ENCODE data around the gene GLA.
A peak's percentile ranks its signal among the peaks of the same experiment; 100 is the strongest.

Gene GLA

GRCh38 chrX:101417981-101418841 lies 10.5 kb upstream of the GLA start:
- Histone ChIP-seq H3K36me3 (ENCODE audit: insufficient read depth, low read length) (no peaks in the 10 kb centered on the region), H3K4me3 (ENCODE audit: low read depth, low read length) (peak overlapping the region; percentile 77), H3K27me3 (ENCODE audit: insufficient read depth, low read length) (no peaks in the 10 kb centered on the region), H3K27ac (ENCODE audit: low read depth, low read length) (peak overlapping the region; percentile 45), H3K79me2 (ENCODE audit: control insufficient read depth, insufficient read depth, low read length, unreplicated experiment) (no peaks in the 10 kb centered on the region), H2AFZ (ENCODE audit: low read length, unreplicated experiment) (peak overlapping the region; percentile 91), H3K4me1 (ENCODE audit: control insufficient read depth, insufficient read depth, low read length, unreplicated experiment) (peaks cover 8% of the 10 kb centered on the region)

- Histone ChIP-seq H3K4me1 (ENCODE audit: control insufficient read depth, insufficient read depth, low read length, unreplicated experiment) (peaks cover 8% of the 10 kb centered on the region), H3K27ac (ENCODE audit: low read depth, low read length) (no peak overlapping the region), H3K36me3 (ENCODE audit: insufficient read depth, low read length) (no peaks in the 10 kb centered on the region), H2AFZ (ENCODE audit: low read length, unreplicated experiment) (peak overlapping the region; percentile 91), H3K4me3 (ENCODE audit: low read depth, low read length) (no peak overlapping the region), H3K79me2 (ENCODE audit: control insufficient read depth, insufficient read depth, low read length, unreplicated experiment) (peaks cover 6% of the 10 kb centered on the region), H3K27me3 (ENCODE audit: insufficient read depth, low read length) (no peaks in the 10 kb centered on the region)
Observed at GRCh38 chrX:101417190-101417589, 9.5 kb upstream of the GLA start.

GRCh38 chrX:101416691-101417090 lies 9.0 kb upstream of the GLA start:
- peaks cover 11% of the 10 kb centered on the region for H3K79me2 ChIP-seq (ENCODE audit: control insufficient read depth, insufficient read depth, low read length, unreplicated experiment)
- H3K4me3 ChIP-seq (ENCODE audit: low read depth, low read length) = no peak overlapping the region
- no peak overlapping the region for H2AFZ ChIP-seq (ENCODE audit: low read length, unreplicated experiment)
- H3K36me3 ChIP-seq (ENCODE audit: insufficient read depth, low read length) = no peaks in the 10 kb centered on the region
- H3K27me3 ChIP-seq (ENCODE audit: insufficient read depth, low read length) = no peaks in the 10 kb centered on the region
- H3K4me1 ChIP-seq (ENCODE audit: control insufficient read depth, insufficient read depth, low read length, unreplicated experiment) = peaks cover 8% of the 10 kb centered on the region
- H3K27ac ChIP-seq (ENCODE audit: low read depth, low read length) = no peak overlapping the region

GRCh38 chrX:101415180-101416145 lies 7.7 kb upstream of the GLA start:
- H3K36me3 ChIP-seq (ENCODE audit: insufficient read depth, low read length) = no peaks in the 10 kb centered on the region
- H3K4me3 ChIP-seq (ENCODE audit: low read depth, low read length) = peak overlapping the region; percentile 36; the same call in 1 of the 2 replicates
- no peak overlapping the region for H2AFZ ChIP-seq (ENCODE audit: low read length, unreplicated experiment)
- H3K4me1 ChIP-seq (ENCODE audit: control insufficient read depth, insufficient read depth, low read length, unreplicated experiment) = peaks cover 8% of the 10 kb centered on the region
- no peak overlapping the region for H3K27ac ChIP-seq (ENCODE audit: low read depth, low read length)
- H3K27me3 ChIP-seq (ENCODE audit: insufficient read depth, low read length) = no peaks in the 10 kb centered on the region
- H3K79me2 ChIP-seq (ENCODE audit: control insufficient read depth, insufficient read depth, low read length, unreplicated experiment) = peaks cover 19% of the 10 kb centered on the region

GRCh38 chrX:101411984-101412383 lies 4.3 kb upstream of the GLA start:
- H3K4me3 ChIP-seq (ENCODE audit: low read depth, low read length) = no peak overlapping the region
- H3K27ac ChIP-seq (ENCODE audit: low read depth, low read length) = no peak overlapping the region
- H3K36me3 ChIP-seq (ENCODE audit: insufficient read depth, low read length) = no peaks in the 10 kb centered on the region
- no peak overlapping the region for H2AFZ ChIP-seq (ENCODE audit: low read length, unreplicated experiment)
- peaks cover 43% of the 10 kb centered on the region for H3K79me2 ChIP-seq (ENCODE audit: control insufficient read depth, insufficient read depth, low read length, unreplicated experiment)
- H3K27me3 ChIP-seq (ENCODE audit: insufficient read depth, low read length) = no peaks in the 10 kb centered on the region
- H3K4me1 ChIP-seq (ENCODE audit: control insufficient read depth, insufficient read depth, low read length, unreplicated experiment) = peaks cover 4% of the 10 kb centered on the region

- Histone ChIP-seq H3K27me3 (ENCODE audit: insufficient read depth, low read length) (no peaks in the 10 kb centered on the region), H3K4me3 (ENCODE audit: low read depth, low read length) (peak overlapping the region; percentile 88), H3K4me1 (ENCODE audit: control insufficient read depth, insufficient read depth, low read length, unreplicated experiment) (peaks cover 4% of the 10 kb centered on the region), H3K79me2 (ENCODE audit: control insufficient read depth, insufficient read depth, low read length, unreplicated experiment) (peaks cover 55% of the 10 kb centered on the region), H3K36me3 (ENCODE audit: insufficient read depth, low read length) (no peaks in the 10 kb centered on the region), H3K27ac (ENCODE audit: low read depth, low read length) (peak overlapping the region; percentile 20; the same call in 1 of the 2 replicates), H2AFZ (ENCODE audit: low read length, unreplicated experiment) (no peak overlapping the region)
Observed at GRCh38 chrX:101410461-101410860, 2.7 kb upstream of the GLA start.

GRCh38 chrX:101409043-101409442 lies 1.3 kb upstream of the GLA start:
- peak overlapping the region; percentile 88 for H3K4me3 ChIP-seq (ENCODE audit: low read depth, low read length)
- H3K79me2 ChIP-seq (ENCODE audit: control insufficient read depth, insufficient read depth, low read length, unreplicated experiment) = peaks cover 62% of the 10 kb centered on the region
- peaks cover 4% of the 10 kb centered on the region for H3K4me1 ChIP-seq (ENCODE audit: control insufficient read depth, insufficient read depth, low read length, unreplicated experiment)
- H2AFZ ChIP-seq (ENCODE audit: low read length, unreplicated experiment) = no peak overlapping the region
- H3K27me3 ChIP-seq (ENCODE audit: insufficient read depth, low read length) = no peaks in the 10 kb centered on the region
- no peaks in the 10 kb centered on the region for H3K36me3 ChIP-seq (ENCODE audit: insufficient read depth, low read length)
- H3K27ac ChIP-seq (ENCODE audit: low read depth, low read length) = peak overlapping the region; percentile 94

GRCh38 chrX:101408532-101408841 lies 762 bp upstream of the GLA start:
- H2AFZ ChIP-seq (ENCODE audit: low read length, unreplicated experiment) = no peak overlapping the region
- H3K27ac ChIP-seq (ENCODE audit: low read depth, low read length) = peak overlapping the region; percentile 94
- H3K4me1 ChIP-seq (ENCODE audit: control insufficient read depth, insufficient read depth, low read length, unreplicated experiment) = peaks cover under 1% of the 10 kb centered on the region
- no peaks in the 10 kb centered on the region for H3K27me3 ChIP-seq (ENCODE audit: insufficient read depth, low read length)
- H3K79me2 ChIP-seq (ENCODE audit: control insufficient read depth, insufficient read depth, low read length, unreplicated experiment) = peaks cover 64% of the 10 kb centered on the region
- H3K4me3 ChIP-seq (ENCODE audit: low read depth, low read length) = peak overlapping the region; percentile 88
- H3K36me3 ChIP-seq (ENCODE audit: insufficient read depth, low read length) = no peaks in the 10 kb centered on the region

- peak overlapping the region; percentile 53 for H2AFZ ChIP-seq (ENCODE audit: low read length, unreplicated experiment)
- H3K27ac ChIP-seq (ENCODE audit: low read depth, low read length) = peak overlapping the region; percentile 81
- no peaks in the 10 kb centered on the region for H3K27me3 ChIP-seq (ENCODE audit: insufficient read depth, low read length)
- H3K79me2 ChIP-seq (ENCODE audit: control insufficient read depth, insufficient read depth, low read length, unreplicated experiment) = peaks cover 58% of the 10 kb centered on the region
- H3K4me3 ChIP-seq (ENCODE audit: low read depth, low read length) = peak overlapping the region; percentile 87
- H3K36me3 ChIP-seq (ENCODE audit: insufficient read depth, low read length) = no peaks in the 10 kb centered on the region
- no peaks in the 10 kb centered on the region for H3K4me1 ChIP-seq (ENCODE audit: control insufficient read depth, insufficient read depth, low read length, unreplicated experiment)
Observed at GRCh38 chrX:101407167-101407747, 468 bp downstream of the GLA start.

GRCh38 chrX:101399825-101400224 lies 7.9 kb downstream of the GLA start:
- no peaks in the 10 kb centered on the region for H3K36me3 ChIP-seq (ENCODE audit: insufficient read depth, low read length)
- H3K4me1 ChIP-seq (ENCODE audit: control insufficient read depth, insufficient read depth, low read length, unreplicated experiment) = no peaks in the 10 kb centered on the region
- no peak overlapping the region for H2AFZ ChIP-seq (ENCODE audit: low read length, unreplicated experiment)
- H3K27ac ChIP-seq (ENCODE audit: low read depth, low read length) = no peak overlapping the region
- no peak overlapping the region for H3K4me3 ChIP-seq (ENCODE audit: low read depth, low read length)
- H3K79me2 ChIP-seq (ENCODE audit: control insufficient read depth, insufficient read depth, low read length, unreplicated experiment) = peaks cover 5% of the 10 kb centered on the region
- H3K27me3 ChIP-seq (ENCODE audit: insufficient read depth, low read length) = no peaks in the 10 kb centered on the region

All from ACC112 (cell line).